HEK293 (cell line): ENCODE data around the gene ZNF292.

Experiments used
- CTCF ChIA-PET: fragments of 350-600 bp; formaldehyde crosslinking; extraction: SDS; loops from one replicate; lab custom pipeline; 2021; ENCODE audit warnings: antibody characterized with exemption; lab: Yijun Ruan, JAX
- POLR2A ChIA-PET: fragments of 300-600 bp; formaldehyde crosslinking; extraction: SDS; loops from one replicate; lab custom pipeline; 2020; ENCODE audit warnings: antibody characterized with exemption, inconsistent platforms; lab: Yijun Ruan, JAX
- H3K27ac ChIP-seq: fragments of 200-500 bp; sonication (Bioruptor generic); 2 replicates; pipeline ENCODE4 v1.5.1; 2014; ENCODE audit warnings: low read depth, low read length, control low read depth, inconsistent platforms; ENCODE audit errors: extremely low read depth
- H3K36me3 ChIP-seq, 2 experiments: fragments of 200-500 bp in 1 of 2; sonication (Bioruptor generic) in 1 of 2; 1 replicate in 1 of 2; 2 replicates in 1 of 2; pipeline ENCODE4 v1.5.1; 2014 to 2017; ENCODE audit warnings: inconsistent platforms in 2 of 2, low read length in 2 of 2; ENCODE audit not compliant: control insufficient read depth in 2 of 2, insufficient read depth in 1 of 2
- H3K4me1 ChIP-seq: fragments of 200-500 bp; sonication (Bioruptor generic); 2 replicates; pipeline ENCODE4 v1.5.1; 2014; ENCODE audit warnings: mild to moderate bottlenecking, low read length, inconsistent platforms; ENCODE audit not compliant: control insufficient read depth, insufficient read depth
- H3K4me3 ChIP-seq: 2 replicates; pipeline ENCODE4 v1.5.1; 2011; ENCODE audit warnings: low read depth, mild to moderate bottlenecking, control low read depth, low read length, moderate library complexity
- H3K9me3 ChIP-seq: fragments of 200-500 bp; sonication (Bioruptor generic); 2 replicates; pipeline ENCODE4 v1.5.1; 2014; ENCODE audit warnings: low read depth, low read length, inconsistent platforms; ENCODE audit not compliant: control insufficient read depth, insufficient read depth
- CTCF ChIP-seq: fragments of 450-650 bp; formaldehyde crosslinking; IDR thresholded peaks from 2 replicates; pipeline ENCODE4 v1.5.1; 2016; ENCODE audit warnings: missing biosample characterization, missing genetic modification characterization
- KLF10 ChIP-seq: fragments of 450-650 bp; IDR thresholded peaks from 2 replicates; pipeline ENCODE4 v1.5.1; 2018; ENCODE audit warnings: missing biosample characterization, mild to moderate bottlenecking, missing genetic modification characterization
- MYNN ChIP-seq: fragments of 450-650 bp; formaldehyde crosslinking; IDR thresholded peaks from 2 replicates; pipeline ENCODE4 v1.5.1; 2016; ENCODE audit warnings: missing biosample characterization, missing genetic modification characterization, borderline replicate concordance
- PRDM1 ChIP-seq: fragments of 450-650 bp; formaldehyde crosslinking; IDR thresholded peaks from 2 replicates; pipeline ENCODE4; 2016; ENCODE audit warnings: missing biosample characterization, missing genetic modification characterization
- SALL2 ChIP-seq: fragments of 450-650 bp; formaldehyde crosslinking; IDR thresholded peaks from 2 replicates; pipeline ENCODE4 v1.5.0; 2017; ENCODE audit warnings: missing biosample characterization, mild to moderate bottlenecking, missing genetic modification characterization, borderline replicate concordance
- YY1 ChIP-seq: fragments of 450-650 bp; formaldehyde crosslinking; IDR thresholded peaks from 2 replicates; pipeline ENCODE4 v1.5.1; 2018; ENCODE audit warnings: missing biosample characterization, missing genetic modification characterization
- ZBTB17 ChIP-seq: fragments of 450-650 bp; formaldehyde crosslinking; IDR thresholded peaks from 2 replicates; pipeline ENCODE4 v1.5.1; 2016; ENCODE audit warnings: missing biosample characterization, missing genetic modification characterization
- ZNF138 ChIP-seq: fragments of 450-650 bp; formaldehyde crosslinking; IDR thresholded peaks from 2 replicates; pipeline ENCODE4 v1.5.1; 2016; ENCODE audit warnings: missing biosample characterization, missing genetic modification characterization, borderline replicate concordance
- ZNF184 ChIP-seq: fragments of 450-650 bp; IDR thresholded peaks from 2 replicates; pipeline ENCODE4 v1.5.1; 2018; ENCODE audit warnings: missing biosample characterization, mild to moderate bottlenecking, missing genetic modification characterization
- ZNF221 ChIP-seq: fragments of 450-650 bp; formaldehyde crosslinking; IDR thresholded peaks from 2 replicates; pipeline ENCODE4 v1.5.1; 2017; ENCODE audit warnings: missing biosample characterization, missing genetic modification characterization, borderline replicate concordance
- ZNF398 ChIP-seq: fragments of 450-650 bp; formaldehyde crosslinking; IDR thresholded peaks from 2 replicates; pipeline ENCODE4 v1.5.1; 2017; ENCODE audit warnings: missing biosample characterization, missing genetic modification characterization
- ZNF449 ChIP-seq: fragments of 450-650 bp; formaldehyde crosslinking; IDR thresholded peaks from 2 replicates; pipeline ENCODE4 v1.5.1; 2017; ENCODE audit warnings: missing biosample characterization, mild to moderate bottlenecking, missing genetic modification characterization, moderate library complexity
- ZNF660 ChIP-seq: fragments of 450-650 bp; IDR thresholded peaks from 2 replicates; pipeline ENCODE4 v1.5.1; 2018; ENCODE audit warnings: missing biosample characterization, mild to moderate bottlenecking, missing genetic modification characterization
- ZNF664 ChIP-seq: fragments of 450-650 bp; formaldehyde crosslinking; IDR thresholded peaks from 2 replicates; pipeline ENCODE4 v1.5.1; 2016; ENCODE audit warnings: missing biosample characterization, missing genetic modification characterization
- ZNF747 ChIP-seq: fragments of 450-650 bp; formaldehyde crosslinking; IDR thresholded peaks from 2 replicates; pipeline ENCODE4 v1.5.1; 2016; ENCODE audit warnings: missing biosample characterization, missing genetic modification characterization
- TF ChIP-seq, protein P1 (sequence below): fragments of 450-650 bp; formaldehyde crosslinking; IDR thresholded peaks from 2 replicates; pipeline ENCODE4 v1.5.1; 2016; ENCODE audit warnings: missing biosample characterization, missing genetic modification characterization
- TF ChIP-seq, protein P2 (sequence below): fragments of 450-650 bp; formaldehyde crosslinking; IDR thresholded peaks from 2 replicates; pipeline ENCODE4 v1.5.1; 2017; ENCODE audit warnings: missing biosample characterization, missing genetic modification characterization

The ZNF292 gene

DNA sequence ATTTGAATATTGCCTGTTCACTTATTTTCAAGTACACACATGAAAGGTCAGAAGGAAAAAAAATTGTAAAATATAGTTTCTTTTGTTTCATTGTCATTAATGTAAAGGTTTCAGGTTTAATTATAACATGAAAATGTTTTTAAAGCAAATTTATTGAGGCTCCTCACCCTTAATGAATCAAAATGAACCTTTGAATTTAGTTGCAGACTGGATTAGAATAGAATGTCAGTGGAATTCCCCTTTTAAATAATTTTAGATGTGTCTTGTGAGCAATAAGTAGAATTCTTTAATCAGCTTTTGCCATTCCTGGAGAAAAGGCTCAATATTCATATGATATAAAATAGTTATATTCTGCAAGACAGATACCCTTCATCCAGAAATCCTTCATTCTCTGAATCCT, 96.4 kb downstream of the ZNF292 start:
- CTCF ChIA-PET = interaction anchor here (0.5 kb wide), 1 partner anchor 114 kb away, joined by 4 read pairs; no protein-coding TSS in a partner anchor
- peaks cover 29 to 71% of the 10 kb centered on the region in 2 experiments for H3K36me3 ChIP-seq
- TF ChIP-seq ZNF221 (tag by site-specific recombination) (no peak), ZNF664 (no peak), ZNF184 (tag by site-specific recombination) (no peak)
- TF ChIP-seq, all 188 proteins: peak for 0

GRCh38 chr6:87257046-87257445, 101.7 kb downstream of the ZNF292 start:
- H3K36me3 ChIP-seq = peaks cover 7 to 53% of the 10 kb centered on the region in 2 experiments
- POLR2A ChIA-PET = interaction anchor here (1.2 kb wide), 1 partner anchor 24 kb away, joined by 3 read pairs; no protein-coding TSS in a partner anchor
- H3K27ac ChIP-seq = no peak overlapping the region
- H3K9me3 ChIP-seq = no peaks in the 10 kb centered on the region; the same call in 1 of the 2 replicates
- no peaks in the 10 kb centered on the region for H3K4me1 ChIP-seq
- H3K4me3 ChIP-seq = no peak overlapping the region
- CTCF ChIA-PET = interaction anchor here (0.9 to 1.5 kb wide), 2 partner anchors 19 to 118 kb away, joined by 4 read pairs; no protein-coding TSS in a partner anchor
- no peak for TF ChIP-seq CTCF (tag by site-specific recombination)
- TF ChIP-seq ZBTB17 (tag by site-specific recombination) = no peak
- TF ChIP-seq, protein P1, sequence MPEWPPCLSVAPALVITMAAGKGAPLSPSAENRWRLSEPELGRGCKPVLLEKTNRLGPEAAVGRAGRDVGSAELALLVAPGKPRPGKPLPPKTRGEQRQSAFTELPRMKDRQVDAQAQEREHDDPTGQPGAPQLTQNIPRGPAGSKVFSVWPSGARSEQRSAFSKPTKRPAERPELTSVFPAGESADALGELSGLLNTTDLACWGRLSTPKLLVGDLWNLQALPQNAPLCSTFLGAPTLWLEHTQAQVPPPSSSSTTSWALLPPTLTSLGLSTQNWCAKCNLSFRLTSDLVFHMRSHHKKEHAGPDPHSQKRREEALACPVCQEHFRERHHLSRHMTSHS (tag by site-specific recombination) = no peak
- TF ChIP-seq ZNF449 (tag by site-specific recombination) = no peak
- no peak for TF ChIP-seq ZNF747 (tag by site-specific recombination)
- TF ChIP-seq SALL2 (tag by site-specific recombination) = no peak
- TF ChIP-seq ZNF138 (tag by site-specific recombination) = no peak
- TF ChIP-seq YY1 (tag by site-specific recombination) = no peak
- no peak for TF ChIP-seq ZNF664
- no peak for TF ChIP-seq ZNF398 (tag by site-specific recombination)
- no peak for TF ChIP-seq PRDM1 (tag by site-specific recombination)
- TF ChIP-seq KLF10 = no peak
- no peak for TF ChIP-seq ZNF660 (tag by site-specific recombination)
- TF ChIP-seq, protein P2, sequence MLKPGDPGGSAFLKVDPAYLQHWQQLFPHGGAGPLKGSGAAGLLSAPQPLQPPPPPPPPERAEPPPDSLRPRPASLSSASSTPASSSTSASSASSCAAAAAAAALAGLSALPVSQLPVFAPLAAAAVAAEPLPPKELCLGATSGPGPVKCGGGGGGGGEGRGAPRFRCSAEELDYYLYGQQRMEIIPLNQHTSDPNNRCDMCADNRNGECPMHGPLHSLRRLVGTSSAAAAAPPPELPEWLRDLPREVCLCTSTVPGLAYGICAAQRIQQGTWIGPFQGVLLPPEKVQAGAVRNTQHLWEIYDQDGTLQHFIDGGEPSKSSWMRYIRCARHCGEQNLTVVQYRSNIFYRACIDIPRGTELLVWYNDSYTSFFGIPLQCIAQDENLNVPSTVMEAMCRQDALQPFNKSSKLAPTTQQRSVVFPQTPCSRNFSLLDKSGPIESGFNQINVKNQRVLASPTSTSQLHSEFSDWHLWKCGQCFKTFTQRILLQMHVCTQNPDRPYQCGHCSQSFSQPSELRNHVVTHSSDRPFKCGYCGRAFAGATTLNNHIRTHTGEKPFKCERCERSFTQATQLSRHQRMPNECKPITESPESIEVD (tag by site-specific recombination) = no peak
- TF ChIP-seq MYNN (tag by site-specific recombination) = no peak

More for the DNA sequence above, 96.4 kb downstream of the ZNF292 start:
- H3K9me3 ChIP-seq = no peaks in the 10 kb centered on the region
- H3K4me1 ChIP-seq = no peaks in the 10 kb centered on the region
- POLR2A ChIA-PET = no interaction called here
- H3K27ac ChIP-seq = no peak overlapping the region
- no peak overlapping the region for H3K4me3 ChIP-seq
